HL-60 (cell line): ENCODE results near the gene SHROOM1.

Experiments used
- GABPA ChIP-seq: IDR thresholded peaks from 2 replicates; pipeline ENCODE4 v1.6.1; 2012; ENCODE audit warnings: low read depth
- TF ChIP-seq, protein P1 (sequence below): IDR thresholded peaks from one replicate; pipeline ENCODE4 v1.5.1; 2011; ENCODE audit warnings: low read length, control low read depth, inconsistent platforms; ENCODE audit not compliant: insufficient read depth
- TF ChIP-seq, protein P2 (sequence below): IDR thresholded peaks from 2 replicates; pipeline ENCODE4 v1.6.1; 2012; ENCODE audit warnings: low read depth; ENCODE audit not compliant: insufficient replicate concordance

GRCh38 chr5:132849347-132849746 is 18.9 kb upstream of the SHROOM1 start:
- no peak for TF ChIP-seq GABPA
- TF ChIP-seq, protein P1, sequence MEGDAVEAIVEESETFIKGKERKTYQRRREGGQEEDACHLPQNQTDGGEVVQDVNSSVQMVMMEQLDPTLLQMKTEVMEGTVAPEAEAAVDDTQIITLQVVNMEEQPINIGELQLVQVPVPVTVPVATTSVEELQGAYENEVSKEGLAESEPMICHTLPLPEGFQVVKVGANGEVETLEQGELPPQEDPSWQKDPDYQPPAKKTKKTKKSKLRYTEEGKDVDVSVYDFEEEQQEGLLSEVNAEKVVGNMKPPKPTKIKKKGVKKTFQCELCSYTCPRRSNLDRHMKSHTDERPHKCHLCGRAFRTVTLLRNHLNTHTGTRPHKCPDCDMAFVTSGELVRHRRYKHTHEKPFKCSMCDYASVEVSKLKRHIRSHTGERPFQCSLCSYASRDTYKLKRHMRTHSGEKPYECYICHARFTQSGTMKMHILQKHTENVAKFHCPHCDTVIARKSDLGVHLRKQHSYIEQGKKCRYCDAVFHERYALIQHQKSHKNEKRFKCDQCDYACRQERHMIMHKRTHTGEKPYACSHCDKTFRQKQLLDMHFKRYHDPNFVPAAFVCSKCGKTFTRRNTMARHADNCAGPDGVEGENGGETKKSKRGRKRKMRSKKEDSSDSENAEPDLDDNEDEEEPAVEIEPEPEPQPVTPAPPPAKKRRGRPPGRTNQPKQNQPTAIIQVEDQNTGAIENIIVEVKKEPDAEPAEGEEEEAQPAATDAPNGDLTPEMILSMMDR = no peak
- TF ChIP-seq, protein P2, sequence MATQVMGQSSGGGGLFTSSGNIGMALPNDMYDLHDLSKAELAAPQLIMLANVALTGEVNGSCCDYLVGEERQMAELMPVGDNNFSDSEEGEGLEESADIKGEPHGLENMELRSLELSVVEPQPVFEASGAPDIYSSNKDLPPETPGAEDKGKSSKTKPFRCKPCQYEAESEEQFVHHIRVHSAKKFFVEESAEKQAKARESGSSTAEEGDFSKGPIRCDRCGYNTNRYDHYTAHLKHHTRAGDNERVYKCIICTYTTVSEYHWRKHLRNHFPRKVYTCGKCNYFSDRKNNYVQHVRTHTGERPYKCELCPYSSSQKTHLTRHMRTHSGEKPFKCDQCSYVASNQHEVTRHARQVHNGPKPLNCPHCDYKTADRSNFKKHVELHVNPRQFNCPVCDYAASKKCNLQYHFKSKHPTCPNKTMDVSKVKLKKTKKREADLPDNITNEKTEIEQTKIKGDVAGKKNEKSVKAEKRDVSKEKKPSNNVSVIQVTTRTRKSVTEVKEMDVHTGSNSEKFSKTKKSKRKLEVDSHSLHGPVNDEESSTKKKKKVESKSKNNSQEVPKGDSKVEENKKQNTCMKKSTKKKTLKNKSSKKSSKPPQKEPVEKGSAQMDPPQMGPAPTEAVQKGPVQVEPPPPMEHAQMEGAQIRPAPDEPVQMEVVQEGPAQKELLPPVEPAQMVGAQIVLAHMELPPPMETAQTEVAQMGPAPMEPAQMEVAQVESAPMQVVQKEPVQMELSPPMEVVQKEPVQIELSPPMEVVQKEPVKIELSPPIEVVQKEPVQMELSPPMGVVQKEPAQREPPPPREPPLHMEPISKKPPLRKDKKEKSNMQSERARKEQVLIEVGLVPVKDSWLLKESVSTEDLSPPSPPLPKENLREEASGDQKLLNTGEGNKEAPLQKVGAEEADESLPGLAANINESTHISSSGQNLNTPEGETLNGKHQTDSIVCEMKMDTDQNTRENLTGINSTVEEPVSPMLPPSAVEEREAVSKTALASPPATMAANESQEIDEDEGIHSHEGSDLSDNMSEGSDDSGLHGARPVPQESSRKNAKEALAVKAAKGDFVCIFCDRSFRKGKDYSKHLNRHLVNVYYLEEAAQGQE = no peak
